ENCODE data around the gene WASL. TPM values are rescaled to one million over a fixed set of nuclear protein-coding genes. Genes with fewer than 3 reads are reported as not detected.

Gene WASL
- total RNA-seq, 1 experiment from 2014 or later, result 39.3 TPM

- no peak overlapping the region for H3K18ac ChIP-seq (ENCODE audit: insufficient read length, low read depth, low read length)
- no peaks in the 10 kb centered on the region for H3K79me1 ChIP-seq (ENCODE audit: insufficient read depth, low read depth, low read length, poor library complexity, severe bottlenecking)
- H3K9me3 ChIP-seq (ENCODE audit: control insufficient read depth, low read depth, low read length), result no peaks in the 10 kb centered on the region
- H3K27ac ChIP-seq (ENCODE audit: insufficient read length, low read depth, low read length), result no peak overlapping the region
- H2BK15ac ChIP-seq (ENCODE audit: low read depth, low read length), result no peak overlapping the region
- H3K4me2 ChIP-seq (ENCODE audit: insufficient read depth, insufficient read length, low read length), result no peak overlapping the region
- no peak overlapping the region for H2BK120ac ChIP-seq (ENCODE audit: low read depth, low read length, poor library complexity, severe bottlenecking)
- H3T11ph ChIP-seq (ENCODE audit: low read length), result no peak overlapping the region
- H3K4me1 ChIP-seq (ENCODE audit: insufficient read depth, low read length), result 0 out of 2 replicates have a peak, but pooled peaks cover 2% of the 10 kb centered on the region
- H3K4me3 Mint-ChIP-seq, result no peak overlapping the region
- peaks cover 13 to 35% of the 10 kb centered on the region in 2 experiments; a peak in 3 of 4 replicates for H3K4me1 Mint-ChIP-seq
- H3K23me2 ChIP-seq (ENCODE audit: insufficient read length, low read depth, low read length, poor library complexity, severe bottlenecking), result no peaks in the 10 kb centered on the region
- H4K20me1 ChIP-seq (ENCODE audit: control insufficient read depth, insufficient read depth, insufficient read length), result no peaks in the 10 kb centered on the region
- H3K27me3 ChIP-seq (ENCODE audit: insufficient read depth, low read length), result peaks cover 2% of the 10 kb centered on the region; the same call in 1 of the 2 replicates
- no peak overlapping the region for H2BK20ac ChIP-seq (ENCODE audit: low read depth, low read length, poor library complexity, severe bottlenecking)
- H4K8ac ChIP-seq (replicated peaks; ENCODE audit: insufficient read length, low read depth, low read length), result no peak overlapping the region
- H3K27ac Mint-ChIP-seq, result no peak overlapping the region
- H3K9ac ChIP-seq (ENCODE audit: extremely low read depth, insufficient read length, low read length), result no peak overlapping the region
- no peak overlapping the region for H2AK5ac ChIP-seq (ENCODE audit: insufficient read length, low read length)
- H3K4ac ChIP-seq (ENCODE audit: low read depth, low read length), result no peak overlapping the region
- no peak overlapping the region for H3K56ac ChIP-seq (ENCODE audit: insufficient read length, low read depth, low read length)
- no peak overlapping the region for H2BK5ac ChIP-seq (ENCODE audit: insufficient read length, low read length)
- no peaks in the 10 kb centered on the region for H3K79me2 ChIP-seq (ENCODE audit: insufficient read depth, low read length)
- H4K91ac ChIP-seq (ENCODE audit: insufficient read length, low read depth, low read length), result no peak overlapping the region
- no peak overlapping the region for H4K5ac ChIP-seq (ENCODE audit: insufficient read length, low read depth, low read length)
- H3K23ac ChIP-seq (ENCODE audit: insufficient read length, low read depth, low read length), result no peak overlapping the region
- DNase-seq, result no peak
- no peaks in the 10 kb centered on the region for H3K36me3 Mint-ChIP-seq (ENCODE audit: insufficient read depth in 1 of 3, low read depth in 3 of 3)
- H3K14ac ChIP-seq (ENCODE audit: insufficient read depth, low read length), result no peak overlapping the region
- no peak overlapping the region for H2AFZ ChIP-seq (ENCODE audit: low read length)
- H2BK12ac ChIP-seq (ENCODE audit: insufficient read length, low read depth, low read length), result no peak overlapping the region
- H3K9me3 Mint-ChIP-seq, result no peaks in the 10 kb centered on the region; a peak in 1 of 5 replicates
- H3K27me3 Mint-ChIP-seq (ENCODE audit: low read depth), result no peaks in the 10 kb centered on the region
- no peak for TF ChIP-seq CTCF (conservative IDR thresholded peaks at IDR 0.05)
- no CpG with 5 or more reads among the region's 4 CpGs for WGBS (ENCODE audit: extremely low coverage, insufficient read length, low lambda C conversion rate)
Measured at GRCh38 chr7:123774496-123774895, 25.7 kb upstream of the WASL start.
